HG03354 (cell line): ENCODE results near the gene SLC12A5.
"Not testable (repeated sequence)": the region's sequence is repeated elsewhere in the genome, so short reads cannot be mapped to it uniquely, and the experiment has no call there.

ENCODE experiments used
- ATAC-seq: cut with Tn5 transposase; IDR thresholded peaks from one replicate; pipeline ENCODE4 v1.9.1; 2021; ENCODE audit warnings: mild to moderate bottlenecking; ENCODE audit not compliant: unreplicated experiment, poor library complexity, severe bottlenecking

SLC12A5 gene

GRCh38 chr20:46070215-46070900 is 41.3 kb downstream of the SLC12A5 start:
- ATAC-seq = no peak

GRCh38 chr20:46071573-46071972 is 42.6 kb downstream of the SLC12A5 start:
- ATAC-seq = no peak

GRCh38 chr20:46073024-46073423 is 44.0 kb downstream of the SLC12A5 start:
- no peak for ATAC-seq

GRCh38 chr20:46073443-46073842 is 44.4 kb downstream of the SLC12A5 start:
- ATAC-seq = no peak

GRCh38 chr20:46074006-46074405 is 45.0 kb downstream of the SLC12A5 start:
- ATAC-seq = no peak

GRCh38 chr20:46076806-46077205 is 47.8 kb downstream of the SLC12A5 start:
- no peak for ATAC-seq

- no peak for ATAC-seq
These were observed 48.8 kb downstream of the SLC12A5 start for GRCh38 chr20:46077642-46078305.

- ATAC-seq = no peak
These were observed 49.9 kb downstream of the SLC12A5 start for GRCh38 chr20:46078954-46079353.

GRCh38 chr20:46081074-46081473 is 52.1 kb downstream of the SLC12A5 start:
- no peak for ATAC-seq

GRCh38 chr20:46083101-46083500 is 54.1 kb downstream of the SLC12A5 start:
- ATAC-seq = no peak

- ATAC-seq = no peak
These were observed 54.6 kb downstream of the SLC12A5 start for GRCh38 chr20:46083531-46084061.

- no peak for ATAC-seq
These were observed 55.8 kb downstream of the SLC12A5 start for GRCh38 chr20:46084805-46085178.

GRCh38 chr20:46085179-46085851 is 56.3 kb downstream of the SLC12A5 start:
- no peak for ATAC-seq

GRCh38 chr20:46087161-46087560 is 58.1 kb downstream of the SLC12A5 start:
- ATAC-seq = no peak

- ATAC-seq = no peak
These were observed 59.6 kb downstream of the SLC12A5 start for GRCh38 chr20:46088409-46089166.

- no peak for ATAC-seq
These were observed 60.1 kb downstream of the SLC12A5 start for GRCh38 chr20:46089167-46089416.

- peak; percentile 82 for ATAC-seq
These were observed 60.7 kb downstream of the SLC12A5 start, which contains the start of gene NCOA5 for GRCh38 chr20:46089417-46090388. Gene NCOA5, minus strand, starts transcription at chr20:46089962. Its CDS starts 10,538 bp downstream, at chr20:46079424.

GRCh38 chr20:46091622-46092535 is 62.9 kb downstream of the SLC12A5 start:
- ATAC-seq = not testable (repeated sequence)
